ENCODE measurements around the gene CNN3.

- TF ChIP-seq CTCF (IDR thresholded peaks at IDR 0.05) (no peak), POLR2A (IDR thresholded peaks at IDR 0.05) (no peak)
These were observed 44.6 kb upstream of the CNN3 start for GRCh38 chr1:94971491-94971924.

Measured in right lobe of liver (tissue), 4 donors.